GM12891 (cell line): ENCODE data around the gene KCNQ5.

ENCODE experiments used
- DNase-seq: peaks from one replicate; pipeline ENCODE4 v3.0.0; 2011; ENCODE audit warnings: low spot score; ENCODE audit not compliant: insufficient read length
- FAIRE-seq: peaks from 2 replicates; lab custom pipeline; 2011; peaks lifted over from hg19 to GRCh38; lab: Jason Lieb, UNC
- PAX5 ChIP-seq: IDR thresholded peaks from 2 replicates; pipeline ENCODE4 v1.6.1; 2011; ENCODE audit warnings: low read length, moderate library complexity, mild to moderate bottlenecking; ENCODE audit not compliant: insufficient read depth, severe bottlenecking
- POLR2A ChIP-seq: IDR thresholded peaks from 2 replicates; pipeline ENCODE4 v1.6.1; 2011; ENCODE audit warnings: low read depth, low read length, control low read depth
- POLR2AphosphoS5 ChIP-seq: IDR thresholded peaks from 2 replicates; pipeline ENCODE4 v1.6.1; 2011; ENCODE audit warnings: low read depth, low read length, control low read depth
- POU2F2 ChIP-seq: IDR thresholded peaks from 2 replicates; pipeline ENCODE4 v1.6.1; 2011; ENCODE audit warnings: low read depth, mild to moderate bottlenecking, control low read depth, low read length, moderate library complexity
- SPI1 ChIP-seq: IDR thresholded peaks from 2 replicates; pipeline ENCODE4 v1.6.1; 2011; ENCODE audit warnings: low read depth, low read length, control low read depth
- TAF1 ChIP-seq: IDR thresholded peaks from 2 replicates; pipeline ENCODE4 v1.6.1; 2011; ENCODE audit warnings: low read depth, low read length, control low read depth

Gene KCNQ5

GRCh38 chr6:72809746-72810379 is 188.0 kb downstream of the KCNQ5 start:
- TF ChIP-seq PAX5 (no peak), POU2F2 (no peak), SPI1 (no peak), POLR2A (no peak), POLR2AphosphoS5 (no peak)
- no peak for FAIRE-seq
- no peak for DNase-seq

DNA sequence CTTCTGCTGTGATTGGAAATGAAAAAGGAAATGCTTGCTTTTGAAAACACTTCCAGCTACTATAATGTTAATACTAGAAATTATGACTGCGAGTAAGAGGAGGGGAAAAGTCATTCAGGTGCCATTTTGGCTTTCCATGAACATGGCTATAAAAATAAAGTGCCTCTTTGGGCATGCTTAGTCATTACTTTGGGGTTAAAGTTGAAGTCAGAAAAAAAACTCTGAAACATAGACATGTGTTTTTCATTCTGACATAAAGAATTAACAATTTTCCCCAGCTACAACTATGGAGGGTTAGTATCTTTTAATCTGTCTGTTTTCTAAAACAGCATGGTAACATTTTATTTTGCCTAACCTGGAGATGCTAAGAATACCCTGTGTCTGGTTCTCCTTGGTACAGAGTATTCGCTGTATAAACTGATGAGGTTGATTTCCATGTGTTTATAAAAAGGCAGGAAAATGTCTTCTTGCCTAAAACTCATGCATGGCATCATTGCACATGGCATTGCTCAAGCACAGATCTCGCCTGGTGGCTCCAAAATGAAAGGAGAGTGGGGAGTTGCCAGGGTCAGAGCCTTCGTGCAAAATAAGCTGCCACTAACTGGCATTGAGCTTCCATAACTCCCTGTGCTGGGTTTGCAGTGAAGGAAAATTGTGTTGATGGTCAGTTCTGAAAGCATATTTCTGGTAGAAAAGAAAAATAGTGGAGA is 188.9 kb downstream of the KCNQ5 start:
- DNase-seq (no peak), FAIRE-seq (no peak)
- TF ChIP-seq SPI1: no peak
- TF ChIP-seq PAX5: no peak
- TF ChIP-seq POLR2AphosphoS5: no peak
- TF ChIP-seq POLR2A: no peak
- TF ChIP-seq POU2F2: no peak
- TF ChIP-seq TAF1: no peak

- no peak for DNase-seq
- no peak for FAIRE-seq
- TF ChIP-seq TAF1 (no peak), POLR2A (no peak), SPI1 (no peak), POU2F2 (no peak), POLR2AphosphoS5 (no peak), PAX5 (no peak)
These were observed 190.1 kb downstream of the KCNQ5 start for GRCh38 chr6:72811971-72812421.

GRCh38 chr6:72813807-72814596 is 192.1 kb downstream of the KCNQ5 start:
- TF ChIP-seq POU2F2 (no peak), POLR2A (no peak), SPI1 (no peak), PAX5 (no peak), POLR2AphosphoS5 (no peak), TAF1 (no peak)
- FAIRE-seq (no peak), DNase-seq (no peak)

DNA sequence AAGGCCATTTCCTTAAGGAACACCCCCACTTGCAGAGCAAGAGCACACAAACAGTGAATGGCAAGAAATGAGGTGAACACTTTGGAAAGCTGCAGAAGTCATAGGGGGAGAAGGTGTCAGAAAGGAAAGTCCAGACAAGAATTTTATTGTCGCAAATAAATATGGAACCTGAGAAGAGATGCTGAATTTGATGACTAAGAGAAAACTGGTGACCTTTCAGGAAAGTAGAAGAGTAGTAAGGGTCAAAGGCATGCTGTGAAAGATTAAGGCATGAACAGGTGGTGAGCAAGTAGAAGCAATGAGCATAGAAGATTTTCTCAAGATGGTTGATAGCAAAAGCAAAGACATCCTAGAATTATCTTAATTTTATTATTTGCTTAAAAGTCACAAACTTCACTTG is 194.2 kb downstream of the KCNQ5 start:
- FAIRE-seq: no peak
- no peak for DNase-seq
- TF ChIP-seq SPI1: no peak
- TF ChIP-seq POLR2AphosphoS5: no peak
- no peak for TF ChIP-seq TAF1
- TF ChIP-seq PAX5: no peak
- TF ChIP-seq POLR2A: no peak
- TF ChIP-seq POU2F2: no peak

GRCh38 chr6:72817208-72817607 is 195.3 kb downstream of the KCNQ5 start:
- DNase-seq: no peak
- no peak for TF ChIP-seq POLR2A
- TF ChIP-seq TAF1: no peak
- no peak for TF ChIP-seq SPI1
- TF ChIP-seq POU2F2: no peak
- no peak for TF ChIP-seq PAX5
- no peak for TF ChIP-seq POLR2AphosphoS5
- no peak for FAIRE-seq

GRCh38 chr6:72819609-72820008 is 197.7 kb downstream of the KCNQ5 start:
- DNase-seq (no peak), FAIRE-seq (no peak)
- TF ChIP-seq POLR2AphosphoS5 (no peak), SPI1 (no peak), TAF1 (no peak), POLR2A (no peak), POU2F2 (no peak), PAX5 (no peak)

GRCh38 chr6:72820153-72820552 is 198.3 kb downstream of the KCNQ5 start:
- FAIRE-seq (no peak), DNase-seq (no peak)
- TF ChIP-seq POLR2AphosphoS5: no peak
- no peak for TF ChIP-seq SPI1
- no peak for TF ChIP-seq TAF1
- no peak for TF ChIP-seq POU2F2
- TF ChIP-seq POLR2A: no peak
- no peak for TF ChIP-seq PAX5
